OCI-LY7 (cell line): Measurements from ENCODE around the gene COPB2. TPM values are rescaled to one million over a fixed set of nuclear protein-coding genes. Genes with fewer than 3 reads are reported as not detected.
A peak's percentile ranks its signal among the peaks of the same experiment; 100 is the strongest.

Experiments used
- BruUV-seq: library from RNA; stranded (reverse); fragments of 400-500 nt; replicated peaks from 2 replicates; lab custom pipeline; 2021; lab: Mats Ljungman, UMichigan
- CTCF ChIA-PET: fragments of 300-600 bp; sonication (Branson Sonifier 250); formaldehyde crosslinking; loops from one replicate; lab custom pipeline; 2022; ENCODE audit warnings: antibody characterized with exemption; ENCODE audit not compliant: unreplicated experiment; lab: Charles Lee
- POLR2A ChIA-PET: fragments of 300-600 bp; sonication (Branson Sonifier 250); formaldehyde crosslinking; loops from one replicate; lab custom pipeline; 2022; ENCODE audit warnings: antibody characterized with exemption; lab: Charles Lee
- DNase-seq: peaks from one replicate; pipeline ENCODE4 v3.0.0-alpha.2; 2015; ENCODE audit warnings: low spot score
- H2AFZ ChIP-seq: fragments of 200-600 bp; sonication (generic), shearing (Covaris generic); 2 replicates; pipeline ENCODE4 v1.6.1; 2014; ENCODE audit warnings: mild to moderate bottlenecking, antibody characterized with exemption, low read length, moderate library complexity
- H3K27ac ChIP-seq: fragments of 200-600 bp; sonication (generic); 2 replicates; pipeline ENCODE4 v1.5.1; 2014; ENCODE audit warnings: mixed run types, low read depth, mild to moderate bottlenecking, moderate library complexity, low read length, inconsistent platforms; ENCODE audit not compliant: poor library complexity, severe bottlenecking
- H3K36me3 ChIP-seq: fragments of 200-600 bp; sonication (generic); 2 replicates; pipeline ENCODE4 v1.6.1; 2014; ENCODE audit warnings: mild to moderate bottlenecking, antibody characterized with exemption, low read length, moderate library complexity, mixed read lengths; ENCODE audit not compliant: insufficient read depth
- H3K4me1 ChIP-seq: fragments of 200-600 bp; sonication (generic); 2 replicates; pipeline ENCODE4 v1.5.1; 2014; ENCODE audit warnings: mild to moderate bottlenecking, low read length; ENCODE audit not compliant: insufficient read depth, poor library complexity, severe bottlenecking
- H3K4me2 ChIP-seq: fragments of 200-600 bp; sonication (generic); 2 replicates; pipeline ENCODE4 v1.6.1; 2014; ENCODE audit warnings: mild to moderate bottlenecking, low read length
- H3K4me3 ChIP-seq: fragments of 200-600 bp; sonication (generic); 2 replicates; pipeline ENCODE4 v1.5.1; 2014; ENCODE audit warnings: mild to moderate bottlenecking, low read depth, low read length; ENCODE audit not compliant: poor library complexity, severe bottlenecking
- H3K79me2 ChIP-seq: fragments of 200-600 bp; sonication (generic); 2 replicates; pipeline ENCODE4 v1.6.1; 2016; ENCODE audit warnings: low read depth, mild to moderate bottlenecking, low read length, moderate library complexity, mixed read lengths; ENCODE audit not compliant: insufficient read depth
- H3K9me2 ChIP-seq: fragments of 200-600 bp; sonication (generic); 2 replicates; pipeline ENCODE4 v1.6.1; 2016; ENCODE audit warnings: mild to moderate bottlenecking, low read length, mixed read lengths; ENCODE audit not compliant: insufficient read depth
- H3K9me3 ChIP-seq: fragments of 200-600 bp; sonication (generic); 2 replicates; pipeline ENCODE4 v1.6.1; 2014; ENCODE audit warnings: mild to moderate bottlenecking, mixed run types, low read length, mixed read lengths
- H4K20me1 ChIP-seq: fragments of 200-600 bp; sonication (generic); 2 replicates; pipeline ENCODE4 v1.6.1; 2014; ENCODE audit warnings: mild to moderate bottlenecking, antibody characterized with exemption, low read length, moderate library complexity, mixed read lengths; ENCODE audit not compliant: insufficient read depth
- EZH2phosphoT487 ChIP-seq: fragments of 200-600 bp; sonication (generic); IDR thresholded peaks from 2 replicates; pipeline ENCODE4 v1.6.1; 2018; ENCODE audit warnings: low read depth, borderline replicate concordance, mild to moderate bottlenecking, mixed run types, antibody characterized with exemption, low read length, moderate library complexity, mixed read lengths
- intact Hi-C: fragments of 100-400 bp; cut with micrococcal nuclease; formaldehyde crosslinking; loops from one replicate; pipeline ENCODE4 v1.10.0; 2022; ENCODE audit not compliant: unreplicated experiment
- total RNA-seq, 2 experiments: library from RNA; depleted of rRNA in 1 of 2; stranded (reverse); fragments of >200 nt in 1 of 2; shearing (Covaris generic) in 1 of 2; gene quantifications; 2 replicates each; pipeline ENCODE4 v1.2.3, GENCODE V29; 2014 to 2022
- TF ChIP-seq, protein P1 (sequence below): fragments of 200-600 bp; sonication (generic); conservative IDR thresholded peaks from 2 replicates; pipeline ENCODE4 v1.5.1; 2014; ENCODE audit warnings: mild to moderate bottlenecking, antibody characterized with exemption, low read length, moderate library complexity, mixed read lengths

The COPB2 gene
- total RNA-seq, 2 experiments from 2014 or later = 67.9 to 106 TPM

GRCh38 chr3:139332092-139332491, 57.4 kb downstream of the COPB2 start:
- BruUV-seq = no TSS peak
- POLR2A ChIA-PET = interaction anchor here (0.6 kb wide), 1 partner anchor 334 kb away, joined by 3 read pairs; no protein-coding TSS in a partner anchor
- no peak for DNase-seq

GRCh38 chr3:139329364-139329850, 60.0 kb downstream of the COPB2 start:
- no peaks in the 10 kb centered on the region for H3K9me2 ChIP-seq
- no peaks in the 10 kb centered on the region for H3K4me1 ChIP-seq
- ChIA-PET CTCF (interaction anchor here (0.6 to 0.7 kb wide), 2 partner anchors 11 to 915 kb away, joined by 3 read pairs; no protein-coding TSS in a partner anchor), POLR2A (no interaction called here)
- peak; percentile 72 for DNase-seq
- TF ChIP-seq, protein P1, sequence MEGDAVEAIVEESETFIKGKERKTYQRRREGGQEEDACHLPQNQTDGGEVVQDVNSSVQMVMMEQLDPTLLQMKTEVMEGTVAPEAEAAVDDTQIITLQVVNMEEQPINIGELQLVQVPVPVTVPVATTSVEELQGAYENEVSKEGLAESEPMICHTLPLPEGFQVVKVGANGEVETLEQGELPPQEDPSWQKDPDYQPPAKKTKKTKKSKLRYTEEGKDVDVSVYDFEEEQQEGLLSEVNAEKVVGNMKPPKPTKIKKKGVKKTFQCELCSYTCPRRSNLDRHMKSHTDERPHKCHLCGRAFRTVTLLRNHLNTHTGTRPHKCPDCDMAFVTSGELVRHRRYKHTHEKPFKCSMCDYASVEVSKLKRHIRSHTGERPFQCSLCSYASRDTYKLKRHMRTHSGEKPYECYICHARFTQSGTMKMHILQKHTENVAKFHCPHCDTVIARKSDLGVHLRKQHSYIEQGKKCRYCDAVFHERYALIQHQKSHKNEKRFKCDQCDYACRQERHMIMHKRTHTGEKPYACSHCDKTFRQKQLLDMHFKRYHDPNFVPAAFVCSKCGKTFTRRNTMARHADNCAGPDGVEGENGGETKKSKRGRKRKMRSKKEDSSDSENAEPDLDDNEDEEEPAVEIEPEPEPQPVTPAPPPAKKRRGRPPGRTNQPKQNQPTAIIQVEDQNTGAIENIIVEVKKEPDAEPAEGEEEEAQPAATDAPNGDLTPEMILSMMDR = peak; percentile 93
- TF ChIP-seq EZH2phosphoT487 = no peak
- H3K4me3 ChIP-seq = no peak overlapping the region
- H4K20me1 ChIP-seq = no peaks in the 10 kb centered on the region
- H3K36me3 ChIP-seq = no peaks in the 10 kb centered on the region
- BruUV-seq = no TSS peak
- no peaks in the 10 kb centered on the region for H3K9me3 ChIP-seq
- H3K4me2 ChIP-seq = peak overlapping the region; percentile 30; the same call in 1 of the 2 replicates
- H3K79me2 ChIP-seq = no peaks in the 10 kb centered on the region
- peak overlapping the region; percentile 49; the same call in 1 of the 2 replicates for H2AFZ ChIP-seq
- H3K27ac ChIP-seq = no peak overlapping the region
- intact Hi-C loops = loop anchor here (1.0 to 2.0 kb wide), 4 partner anchors 217 to 850 kb away; no protein-coding TSS in a partner anchor

More at GRCh38 chr3:139332092-139332491, 57.4 kb downstream of the COPB2 start:
- Histone ChIP-seq H3K4me2 (no peak overlapping the region), H2AFZ (no peak overlapping the region), H3K27ac (no peak overlapping the region), H3K4me1 (no peaks in the 10 kb centered on the region), H3K36me3 (no peaks in the 10 kb centered on the region), H3K9me2 (no peaks in the 10 kb centered on the region), H3K4me3 (no peak overlapping the region), H3K79me2 (no peaks in the 10 kb centered on the region), H3K9me3 (no peaks in the 10 kb centered on the region), H4K20me1 (no peaks in the 10 kb centered on the region)
- TF ChIP-seq EZH2phosphoT487 = no peak
- TF ChIP-seq, protein P1 = no peak
- CTCF ChIA-PET = no interaction called here
- intact Hi-C loops = no loop called here

- BruUV-seq = no TSS peak
- ChIA-PET POLR2A (no interaction called here), CTCF (no interaction called here)
- Histone ChIP-seq H3K4me3 (no peak overlapping the region), H2AFZ (no peak overlapping the region), H3K9me3 (no peaks in the 10 kb centered on the region), H4K20me1 (no peaks in the 10 kb centered on the region), H3K9me2 (no peaks in the 10 kb centered on the region), H3K36me3 (no peaks in the 10 kb centered on the region), H3K4me2 (no peak overlapping the region), H3K27ac (no peak overlapping the region), H3K4me1 (no peaks in the 10 kb centered on the region), H3K79me2 (no peaks in the 10 kb centered on the region)
- intact Hi-C loops = loop anchor here (2.0 kb wide), 1 partner anchor 216 kb away; no protein-coding TSS in a partner anchor
- DNase-seq = no peak
- no peak for TF ChIP-seq EZH2phosphoT487
- TF ChIP-seq, protein P1 = no peak
These were observed 61.1 kb downstream of the COPB2 start for GRCh38 chr3:139328356-139328755.
